ENCODE data around the gene NDST4.

NDST4 gene

DNA sequence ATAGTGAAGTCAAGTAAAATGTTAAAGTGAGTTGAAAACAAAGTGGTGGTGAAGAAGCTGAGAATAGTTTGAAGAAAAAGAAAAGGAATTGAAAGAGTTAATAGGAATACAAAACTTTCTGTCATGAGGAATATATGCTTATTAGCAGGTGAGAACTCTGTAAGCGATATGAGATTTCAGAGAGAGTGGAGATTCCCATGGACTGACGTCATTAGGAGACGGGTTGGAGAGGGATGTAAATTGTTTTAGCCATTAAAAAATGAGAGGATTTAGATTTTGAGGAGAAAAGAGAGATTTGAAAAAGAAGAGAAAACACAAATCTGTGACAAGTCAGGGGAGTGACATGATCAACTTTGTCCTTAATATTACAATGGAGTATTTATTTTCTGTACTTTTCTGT, 11.7 kb downstream of the NDST4 start:
- Histone ChIP-seq H3K27ac (no peak overlapping the region), H3K36me3 (replicated peaks) (no peaks in the 10 kb centered on the region), H3K4me3 (ENCODE audit: low read depth, low read length) (no peak overlapping the region), H3K27me3 (replicated peaks) (no peaks in the 10 kb centered on the region)
- in situ Hi-C loops (cut with HindIII; ENCODE audit: low pct_ligation_motif_present, low sequenced_read_pairs), result no loop called here
- no peak for DNase-seq
- TF ChIP-seq, protein P1, sequence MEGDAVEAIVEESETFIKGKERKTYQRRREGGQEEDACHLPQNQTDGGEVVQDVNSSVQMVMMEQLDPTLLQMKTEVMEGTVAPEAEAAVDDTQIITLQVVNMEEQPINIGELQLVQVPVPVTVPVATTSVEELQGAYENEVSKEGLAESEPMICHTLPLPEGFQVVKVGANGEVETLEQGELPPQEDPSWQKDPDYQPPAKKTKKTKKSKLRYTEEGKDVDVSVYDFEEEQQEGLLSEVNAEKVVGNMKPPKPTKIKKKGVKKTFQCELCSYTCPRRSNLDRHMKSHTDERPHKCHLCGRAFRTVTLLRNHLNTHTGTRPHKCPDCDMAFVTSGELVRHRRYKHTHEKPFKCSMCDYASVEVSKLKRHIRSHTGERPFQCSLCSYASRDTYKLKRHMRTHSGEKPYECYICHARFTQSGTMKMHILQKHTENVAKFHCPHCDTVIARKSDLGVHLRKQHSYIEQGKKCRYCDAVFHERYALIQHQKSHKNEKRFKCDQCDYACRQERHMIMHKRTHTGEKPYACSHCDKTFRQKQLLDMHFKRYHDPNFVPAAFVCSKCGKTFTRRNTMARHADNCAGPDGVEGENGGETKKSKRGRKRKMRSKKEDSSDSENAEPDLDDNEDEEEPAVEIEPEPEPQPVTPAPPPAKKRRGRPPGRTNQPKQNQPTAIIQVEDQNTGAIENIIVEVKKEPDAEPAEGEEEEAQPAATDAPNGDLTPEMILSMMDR (IDR thresholded peaks at IDR 0.05; ENCODE audit: low read depth, low read length, missing control alignments), result no peak

- Histone ChIP-seq H3K27ac (no peak overlapping the region), H3K4me3 (ENCODE audit: low read depth, low read length) (no peak overlapping the region), H3K27me3 (replicated peaks) (no peaks in the 10 kb centered on the region), H3K36me3 (replicated peaks) (no peaks in the 10 kb centered on the region)
- no peak for DNase-seq
- in situ Hi-C loops (cut with HindIII; ENCODE audit: low pct_ligation_motif_present, low sequenced_read_pairs), result no loop called here
- TF ChIP-seq, protein P1 (IDR thresholded peaks at IDR 0.05; ENCODE audit: low read depth, low read length, missing control alignments), result peak; percentile 54
Observed at GRCh38 chr4:115090483-115091075, 22.8 kb downstream of the NDST4 start.

- Histone ChIP-seq H3K27ac (no peak overlapping the region), H3K27me3 (replicated peaks) (no peaks in the 10 kb centered on the region), H3K36me3 (replicated peaks) (no peaks in the 10 kb centered on the region), H3K4me3 (ENCODE audit: low read depth, low read length) (no peak overlapping the region)
- TF ChIP-seq, protein P1 (IDR thresholded peaks at IDR 0.05; ENCODE audit: low read depth, low read length, missing control alignments), result no peak
- no peak for DNase-seq
- in situ Hi-C loops (cut with HindIII; ENCODE audit: low pct_ligation_motif_present, low sequenced_read_pairs), result no loop called here
Observed at GRCh38 chr4:115082633-115083032, 30.8 kb downstream of the NDST4 start.

- Histone ChIP-seq H3K27me3 (replicated peaks) (no peaks in the 10 kb centered on the region), H3K36me3 (replicated peaks) (no peaks in the 10 kb centered on the region), H3K4me3 (ENCODE audit: low read depth, low read length) (no peak overlapping the region), H3K27ac (no peak overlapping the region)
- in situ Hi-C loops (cut with HindIII; ENCODE audit: low pct_ligation_motif_present, low sequenced_read_pairs), result no loop called here
- DNase-seq, result no peak
- TF ChIP-seq, protein P1 (IDR thresholded peaks at IDR 0.05; ENCODE audit: low read depth, low read length, missing control alignments), result no peak
Observed at GRCh38 chr4:115076691-115077090, 36.7 kb downstream of the NDST4 start.

DNA sequence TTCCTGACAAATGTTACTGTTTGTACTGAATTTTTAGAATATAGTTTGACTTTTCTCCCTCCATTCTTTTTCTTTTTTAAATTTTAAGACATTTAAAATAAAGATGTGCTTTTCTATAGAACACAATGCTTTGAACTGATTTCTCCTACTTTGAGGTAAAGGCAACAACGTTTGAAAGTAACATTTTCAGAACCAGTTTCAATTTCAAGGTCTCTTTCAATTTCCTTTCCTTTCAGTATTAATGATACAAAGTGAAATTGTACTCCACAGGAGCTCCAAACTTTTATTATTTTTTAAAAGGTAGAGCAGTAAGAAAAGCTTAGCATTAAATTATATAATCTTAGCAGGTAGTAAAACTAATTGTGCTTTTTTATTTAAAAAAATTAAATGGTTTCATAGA, 54.9 kb downstream of the NDST4 start:
- Histone ChIP-seq H3K27me3 (replicated peaks) (no peaks in the 10 kb centered on the region), H3K4me3 (ENCODE audit: low read depth, low read length) (no peak overlapping the region), H3K27ac (no peak overlapping the region), H3K36me3 (replicated peaks) (no peaks in the 10 kb centered on the region)
- TF ChIP-seq, protein P1 (IDR thresholded peaks at IDR 0.05; ENCODE audit: low read depth, low read length, missing control alignments), result no peak
- in situ Hi-C loops (cut with HindIII; ENCODE audit: low pct_ligation_motif_present, low sequenced_read_pairs), result no loop called here
- no peak for DNase-seq

DNA sequence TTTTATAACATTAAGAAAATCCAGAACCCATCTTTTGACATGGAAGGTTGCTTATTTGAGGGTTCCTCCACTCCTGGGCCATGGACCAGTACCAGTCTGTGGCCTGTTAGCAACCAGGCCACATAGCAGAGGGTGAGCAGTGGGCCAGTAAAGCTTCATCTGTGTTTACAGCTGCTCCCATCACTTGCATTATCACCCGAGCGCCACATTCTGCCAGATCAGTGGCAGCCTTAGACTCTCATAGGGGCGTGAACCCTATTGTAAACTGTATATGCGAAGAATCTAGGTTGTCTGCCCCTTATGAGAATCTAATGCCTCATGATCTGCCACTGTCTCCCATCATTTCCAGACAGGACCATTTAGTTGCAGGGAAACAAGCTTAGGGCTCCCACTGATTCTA, 58.6 kb downstream of the NDST4 start:
- H3K36me3 ChIP-seq (replicated peaks), result no peaks in the 10 kb centered on the region
- no peak overlapping the region for H3K27ac ChIP-seq
- no peaks in the 10 kb centered on the region for H3K27me3 ChIP-seq (replicated peaks)
- TF ChIP-seq, protein P1 (IDR thresholded peaks at IDR 0.05; ENCODE audit: low read depth, low read length, missing control alignments), result peak; percentile 51
- no peak overlapping the region for H3K4me3 ChIP-seq (ENCODE audit: low read depth, low read length)
- DNase-seq, result no peak
- in situ Hi-C loops (cut with HindIII; ENCODE audit: low pct_ligation_motif_present, low sequenced_read_pairs), result no loop called here
